ENCODE data around the gene PCDHAC2.
A peak's percentile ranks its signal among the peaks of the same experiment; 100 is the strongest.

PCDHAC2 gene

DNA sequence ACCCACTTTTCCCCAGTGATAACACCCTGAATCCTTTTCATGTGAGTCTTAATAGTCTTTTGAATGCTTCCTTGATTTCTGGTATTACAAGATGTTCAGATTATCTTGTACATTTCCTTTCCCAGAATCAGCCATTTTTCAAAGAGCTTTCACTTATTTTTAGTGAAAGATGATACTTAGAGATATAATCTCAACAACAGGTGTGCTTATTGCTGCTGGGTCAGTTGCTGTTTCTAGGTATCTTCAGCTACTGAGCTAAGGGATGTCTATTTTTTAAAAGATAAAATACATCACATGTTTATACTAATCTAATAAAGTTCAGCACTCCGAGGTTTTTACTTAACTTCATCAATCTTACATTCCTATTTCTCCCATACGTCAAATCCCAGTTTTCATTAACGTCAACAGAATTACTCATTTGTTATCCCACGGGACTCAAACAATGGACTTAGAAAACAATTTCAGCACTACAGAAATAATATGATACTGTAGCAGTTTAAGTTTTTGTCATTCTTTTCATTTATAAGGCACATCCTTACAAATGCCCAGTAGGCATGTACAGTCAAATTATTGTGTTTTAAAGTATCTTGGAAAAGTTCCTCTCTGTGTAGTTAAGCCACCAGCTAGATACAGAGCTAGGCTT is 31.2 kb upstream of the PCDHAC2 start:
- TF ChIP-seq, protein P1, sequence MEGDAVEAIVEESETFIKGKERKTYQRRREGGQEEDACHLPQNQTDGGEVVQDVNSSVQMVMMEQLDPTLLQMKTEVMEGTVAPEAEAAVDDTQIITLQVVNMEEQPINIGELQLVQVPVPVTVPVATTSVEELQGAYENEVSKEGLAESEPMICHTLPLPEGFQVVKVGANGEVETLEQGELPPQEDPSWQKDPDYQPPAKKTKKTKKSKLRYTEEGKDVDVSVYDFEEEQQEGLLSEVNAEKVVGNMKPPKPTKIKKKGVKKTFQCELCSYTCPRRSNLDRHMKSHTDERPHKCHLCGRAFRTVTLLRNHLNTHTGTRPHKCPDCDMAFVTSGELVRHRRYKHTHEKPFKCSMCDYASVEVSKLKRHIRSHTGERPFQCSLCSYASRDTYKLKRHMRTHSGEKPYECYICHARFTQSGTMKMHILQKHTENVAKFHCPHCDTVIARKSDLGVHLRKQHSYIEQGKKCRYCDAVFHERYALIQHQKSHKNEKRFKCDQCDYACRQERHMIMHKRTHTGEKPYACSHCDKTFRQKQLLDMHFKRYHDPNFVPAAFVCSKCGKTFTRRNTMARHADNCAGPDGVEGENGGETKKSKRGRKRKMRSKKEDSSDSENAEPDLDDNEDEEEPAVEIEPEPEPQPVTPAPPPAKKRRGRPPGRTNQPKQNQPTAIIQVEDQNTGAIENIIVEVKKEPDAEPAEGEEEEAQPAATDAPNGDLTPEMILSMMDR (IDR thresholded peaks at IDR 0.05) = no peak
- TF ChIP-seq ZFX (IDR thresholded peaks at IDR 0.05; ENCODE audit: borderline replicate concordance) = no peak
- H3K27ac ChIP-seq = no peak overlapping the region

DNA sequence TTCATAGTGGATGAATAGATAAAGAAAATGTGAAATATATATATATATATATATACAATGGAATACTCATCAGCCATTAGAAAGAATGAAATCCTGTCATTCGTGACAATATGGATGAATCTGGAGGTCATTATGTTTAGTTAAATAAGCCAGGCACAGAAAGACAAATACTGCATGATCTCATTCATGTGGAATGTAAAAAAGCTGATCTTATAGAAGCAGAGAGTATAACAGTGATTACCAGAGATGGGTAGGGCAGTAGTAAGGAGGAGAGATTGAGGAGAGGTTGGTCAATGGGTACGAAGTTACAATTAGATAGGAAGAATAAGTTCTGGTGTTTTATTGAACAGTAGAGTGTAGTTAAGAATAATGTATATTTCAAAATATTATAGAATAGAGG is 19.7 kb upstream of the PCDHAC2 start:
- peak overlapping the region; percentile 37 for H3K27ac ChIP-seq
- no peak for TF ChIP-seq ZFX (IDR thresholded peaks at IDR 0.05; ENCODE audit: borderline replicate concordance)
- TF ChIP-seq, protein P1 (IDR thresholded peaks at IDR 0.05) = no peak

DNA sequence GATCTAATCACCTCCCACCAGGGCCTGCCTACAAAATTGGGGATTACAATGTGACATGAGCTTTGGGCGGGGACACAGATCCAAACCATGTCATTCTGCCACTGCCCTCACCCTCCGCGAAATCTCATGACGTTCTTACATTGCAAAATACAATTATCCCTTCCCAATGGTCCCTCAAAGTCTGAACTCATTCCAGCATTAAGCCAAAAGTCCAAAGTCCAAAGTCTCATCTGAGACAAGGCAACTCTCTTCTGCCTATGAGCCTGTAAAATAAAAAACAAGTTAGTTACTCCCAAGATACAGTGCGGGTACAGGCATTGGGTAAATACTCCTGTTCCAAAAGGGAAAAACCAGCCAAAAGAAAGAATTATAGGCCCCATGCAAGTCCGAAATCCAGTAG is 14.6 kb upstream of the PCDHAC2 start:
- TF ChIP-seq ZFX (IDR thresholded peaks at IDR 0.05; ENCODE audit: borderline replicate concordance) = no peak
- TF ChIP-seq, protein P1 (IDR thresholded peaks at IDR 0.05) = no peak
- peak overlapping the region; percentile 70 for H3K27ac ChIP-seq

DNA sequence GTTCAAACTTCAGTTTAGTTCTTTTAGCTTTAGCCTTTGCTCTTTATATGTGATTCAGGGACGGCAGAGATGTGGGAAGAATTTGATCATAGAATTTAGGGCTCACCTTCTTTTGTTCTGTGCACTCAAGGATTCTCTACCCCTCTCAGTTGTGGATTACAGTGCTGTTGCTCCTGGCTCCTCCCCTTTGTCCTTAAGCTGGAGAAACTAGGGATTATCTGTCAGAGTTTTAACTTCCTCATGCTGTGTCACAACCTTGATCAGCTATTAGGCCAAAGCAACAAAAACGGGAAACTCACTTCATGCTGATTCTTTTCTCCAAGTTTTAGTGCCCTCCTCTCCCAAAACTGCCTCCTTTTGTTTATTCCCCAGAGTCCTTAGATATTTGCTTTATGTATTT is 13.0 kb upstream of the PCDHAC2 start:
- H3K27ac ChIP-seq = peak overlapping the region; percentile 70
- TF ChIP-seq ZFX (IDR thresholded peaks at IDR 0.05; ENCODE audit: borderline replicate concordance) = no peak
- TF ChIP-seq, protein P1 (IDR thresholded peaks at IDR 0.05) = no peak

DNA sequence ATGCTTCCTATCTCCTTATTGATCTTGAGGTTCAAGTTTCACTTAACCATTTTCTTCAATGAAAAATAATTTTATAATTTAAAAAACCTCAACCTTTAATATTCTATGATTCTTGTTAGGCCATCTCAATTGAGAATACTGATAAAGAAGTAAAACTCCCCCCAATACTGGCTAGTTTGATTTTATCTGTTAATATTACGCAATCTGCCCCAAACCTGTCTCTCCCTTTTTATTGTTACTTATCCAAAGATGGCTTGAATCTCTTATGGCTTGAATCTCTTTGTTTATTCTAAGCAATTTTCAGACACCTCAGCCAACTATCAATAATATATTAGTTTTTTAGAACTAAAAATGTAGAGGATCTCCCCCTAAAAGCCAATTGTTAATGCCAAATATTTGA is 4.1 kb upstream of the PCDHAC2 start:
- H3K27ac ChIP-seq = no peak overlapping the region
- no peak for TF ChIP-seq ZFX (IDR thresholded peaks at IDR 0.05; ENCODE audit: borderline replicate concordance)
- TF ChIP-seq, protein P1 (IDR thresholded peaks at IDR 0.05) = no peak

DNA sequence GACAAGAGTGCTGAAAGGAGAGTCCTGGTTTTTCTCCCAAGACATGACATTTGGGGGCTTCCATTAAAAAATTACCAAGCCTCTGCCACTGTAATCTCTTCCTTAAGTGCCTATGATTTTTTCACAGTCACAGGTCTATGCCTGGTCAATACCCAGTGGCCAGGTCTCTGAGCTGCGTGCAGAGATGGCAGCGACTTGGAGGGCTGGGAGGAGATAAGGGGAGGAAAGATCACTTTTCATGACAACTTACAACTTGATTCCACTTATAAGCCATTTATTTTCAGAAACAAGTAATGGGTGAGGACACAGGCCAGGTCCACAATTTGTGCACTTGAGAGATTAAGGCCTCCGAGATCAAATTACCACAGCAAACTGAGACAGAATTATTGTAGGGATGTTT is 1.9 kb upstream of the PCDHAC2 start:
- TF ChIP-seq, protein P1 (IDR thresholded peaks at IDR 0.05) = no peak
- no peak for TF ChIP-seq ZFX (IDR thresholded peaks at IDR 0.05; ENCODE audit: borderline replicate concordance)
- H3K27ac ChIP-seq = no peak overlapping the region

DNA sequence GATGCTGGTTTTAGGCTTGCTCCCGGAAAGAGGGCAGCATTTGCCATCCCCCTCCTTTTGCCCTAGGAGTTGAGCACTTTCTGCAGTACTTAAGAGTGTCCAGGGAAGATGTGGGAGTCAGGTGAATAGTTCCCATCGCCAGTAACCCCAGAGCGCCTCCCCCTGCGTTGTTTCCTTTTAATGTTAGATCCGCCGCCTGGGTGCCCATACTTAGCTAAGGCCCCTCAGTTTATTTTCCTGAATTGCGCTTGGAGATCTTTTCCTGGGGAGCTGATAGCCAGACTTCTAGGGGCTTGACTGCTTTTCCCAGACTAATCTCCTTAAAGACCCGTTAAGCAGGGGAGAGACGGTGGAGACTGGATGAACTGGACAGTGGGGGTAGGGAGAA is 377 bp upstream of the PCDHAC2 start:
- H3K27ac ChIP-seq = peak overlapping the region; percentile 41; the same call in 1 of the 2 replicates
- no peak for TF ChIP-seq ZFX (IDR thresholded peaks at IDR 0.05; ENCODE audit: borderline replicate concordance)
- TF ChIP-seq, protein P1 (IDR thresholded peaks at IDR 0.05) = no peak
